GM19240 (cell line): Measurements from ENCODE around the gene EFNA3.

Source experiments
- DNase-seq: peaks from one replicate; pipeline ENCODE4 v3.0.0; 2011; ENCODE audit warnings: low spot score; ENCODE audit not compliant: insufficient read length

EFNA3 gene

DNA sequence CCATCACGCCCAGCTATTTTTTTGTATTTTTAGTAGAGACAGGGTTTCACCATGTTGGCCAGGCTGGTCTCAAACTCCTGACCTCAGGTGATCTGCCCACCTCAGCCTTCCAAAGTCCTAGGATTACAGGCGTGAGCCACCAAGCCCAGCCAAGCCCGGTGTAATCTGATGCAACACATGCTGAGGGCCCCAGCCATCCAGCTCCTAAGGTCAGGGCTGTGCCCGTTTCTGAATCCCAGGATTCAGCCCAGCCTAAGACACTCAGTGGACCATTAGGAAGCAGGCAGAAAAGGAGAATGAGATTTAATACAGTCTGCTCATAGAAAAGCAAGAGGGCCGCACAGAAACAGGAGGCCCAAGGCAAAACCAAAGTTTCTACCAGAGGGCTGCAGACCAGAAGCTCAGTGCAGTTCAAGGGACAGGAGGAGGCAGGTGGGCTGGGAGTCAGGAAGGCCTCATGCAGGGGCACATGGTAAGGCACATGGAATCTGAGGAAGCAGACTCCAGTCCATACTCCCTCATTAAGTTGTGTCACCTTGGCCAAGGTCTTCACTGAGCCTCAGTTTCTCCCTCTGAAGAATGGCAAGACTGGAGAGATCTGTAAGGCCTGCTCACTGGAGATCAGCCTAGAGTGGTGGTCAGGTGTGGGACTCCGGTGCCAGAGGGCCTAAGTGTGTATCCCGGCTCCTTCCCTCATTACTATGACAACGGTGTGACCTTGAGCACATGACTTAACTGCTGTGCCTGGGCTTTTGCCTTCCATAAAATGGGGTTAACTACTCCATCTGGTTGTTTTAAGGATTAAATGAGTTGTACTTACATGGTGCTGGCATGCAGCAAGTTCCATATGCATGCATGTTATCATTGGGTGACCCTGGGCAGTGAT, 29.9 kb upstream of the EFNA3 start:
- DNase-seq = no peak

GRCh38 chr1:155049651-155050559, 28.7 kb upstream of the EFNA3 start:
- DNase-seq = no peak

GRCh38 chr1:155050560-155051341, 27.9 kb upstream of the EFNA3 start, which contains the start of gene ADAM15:
ADAM15 (plus strand) TSS chr1:155051316; CDS start chr1:155051387, 71 bp downstream.
- peak; percentile 96 for DNase-seq

DNA sequence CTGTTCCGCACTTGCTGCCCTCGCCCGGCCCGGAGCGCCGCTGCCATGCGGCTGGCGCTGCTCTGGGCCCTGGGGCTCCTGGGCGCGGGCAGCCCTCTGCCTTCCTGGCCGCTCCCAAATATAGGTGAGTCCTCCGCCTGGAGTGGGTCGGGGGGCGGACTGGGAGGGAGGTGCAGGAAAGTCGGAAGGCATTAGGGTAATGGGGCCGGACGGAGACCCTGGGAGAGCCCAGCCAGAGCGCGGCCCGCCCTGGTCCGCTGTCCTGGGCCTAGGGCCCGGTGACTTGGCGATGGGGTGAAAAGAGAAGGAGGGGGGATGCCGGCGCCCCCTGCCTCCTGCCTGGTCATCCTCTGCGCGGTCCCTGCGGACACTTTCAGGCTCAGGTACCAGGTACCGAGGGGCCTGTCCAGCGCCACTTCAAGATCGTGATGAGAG, 27.3 kb upstream of the EFNA3 start:
- DNase-seq = no peak

DNA sequence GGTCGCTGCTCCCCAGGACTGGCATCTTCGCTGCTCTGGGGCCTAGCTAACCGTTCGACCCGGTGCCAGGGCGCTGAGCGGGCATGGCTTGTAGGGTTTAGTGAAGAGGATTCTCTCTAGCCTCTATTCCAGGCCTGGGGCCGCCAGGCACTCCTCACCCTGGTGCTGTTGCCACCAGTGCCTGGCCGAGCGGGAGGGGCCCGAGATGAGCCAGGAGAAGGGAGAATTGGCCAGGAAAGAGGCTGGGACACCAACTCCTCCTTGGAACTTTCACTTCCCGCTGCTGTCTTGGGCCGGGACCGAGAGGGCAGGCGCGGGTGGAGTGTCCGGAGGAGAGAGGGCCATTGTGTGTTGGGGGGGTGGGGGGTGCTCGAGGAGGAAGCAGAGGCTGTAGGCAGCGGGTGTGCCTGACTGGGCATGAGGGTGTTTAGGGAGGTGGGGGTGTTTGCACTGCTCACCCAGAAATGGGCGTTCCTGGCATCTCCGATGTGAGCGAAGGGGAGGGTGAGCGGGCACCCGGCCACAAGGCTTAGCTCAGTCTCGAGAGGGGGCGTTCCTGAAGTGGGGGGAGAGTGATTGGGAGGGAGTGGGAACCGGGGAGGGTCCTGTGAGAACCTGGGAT, 26.7 kb upstream of the EFNA3 start:
- DNase-seq = no peak

GRCh38 chr1:155052439-155053395, 25.9 kb upstream of the EFNA3 start:
- no peak for DNase-seq

GRCh38 chr1:155053531-155054105, 25.0 kb upstream of the EFNA3 start:
- no peak for DNase-seq

GRCh38 chr1:155057104-155057503, 21.5 kb upstream of the EFNA3 start:
- DNase-seq = no peak

DNA sequence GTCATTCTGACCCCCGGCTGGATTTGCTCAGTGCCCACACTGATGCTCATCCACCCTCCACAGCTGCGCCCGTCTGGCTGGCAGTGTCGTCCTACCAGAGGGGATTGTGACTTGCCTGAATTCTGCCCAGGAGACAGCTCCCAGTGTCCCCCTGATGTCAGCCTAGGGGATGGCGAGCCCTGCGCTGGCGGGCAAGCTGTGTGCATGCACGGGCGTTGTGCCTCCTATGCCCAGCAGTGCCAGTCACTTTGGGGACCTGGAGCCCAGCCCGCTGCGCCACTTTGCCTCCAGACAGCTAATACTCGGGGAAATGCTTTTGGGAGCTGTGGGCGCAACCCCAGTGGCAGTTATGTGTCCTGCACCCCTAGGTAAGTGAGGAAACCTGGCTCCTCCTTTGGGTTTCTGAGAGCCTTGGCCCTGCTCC, 20.8 kb upstream of the EFNA3 start:
- no peak for DNase-seq

DNA sequence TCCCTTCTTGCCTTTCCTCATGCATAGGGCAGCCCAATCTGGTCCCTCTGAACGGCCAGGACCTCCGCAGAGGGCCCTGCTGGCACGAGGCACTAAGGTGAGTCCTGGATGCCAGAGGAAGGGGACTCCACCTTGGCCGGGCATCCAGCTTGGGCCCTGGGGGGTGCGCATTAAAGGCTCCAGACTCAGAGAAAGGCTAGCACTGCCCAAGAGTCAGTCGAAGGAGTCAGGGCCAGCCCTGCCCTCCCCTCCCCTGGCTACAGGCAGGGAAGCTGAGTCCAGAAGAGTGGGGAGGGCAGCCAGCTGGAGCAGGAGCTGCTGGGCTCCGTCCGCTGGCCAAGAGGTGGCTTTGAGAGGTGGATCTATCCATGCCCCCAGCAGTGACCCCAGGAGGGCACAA, 17.9 kb upstream of the EFNA3 start:
- DNase-seq = no peak

- peak; percentile 91 for DNase-seq
Observed at GRCh38 chr1:155061381-155062150, 17.1 kb upstream of the EFNA3 start.

- no peak for DNase-seq
Observed at GRCh38 chr1:155062151-155062686, 16.4 kb upstream of the EFNA3 start.

GRCh38 chr1:155062702-155063411, 15.8 kb upstream of the EFNA3 start:
- DNase-seq = no peak

GRCh38 chr1:155063550-155064110, 15.0 kb upstream of the EFNA3 start, which contains the start of gene EFNA4:
EFNA4 (plus strand) TSS chr1:155063740; CDS start chr1:155063824, 84 bp downstream.
- no peak for DNase-seq

DNA sequence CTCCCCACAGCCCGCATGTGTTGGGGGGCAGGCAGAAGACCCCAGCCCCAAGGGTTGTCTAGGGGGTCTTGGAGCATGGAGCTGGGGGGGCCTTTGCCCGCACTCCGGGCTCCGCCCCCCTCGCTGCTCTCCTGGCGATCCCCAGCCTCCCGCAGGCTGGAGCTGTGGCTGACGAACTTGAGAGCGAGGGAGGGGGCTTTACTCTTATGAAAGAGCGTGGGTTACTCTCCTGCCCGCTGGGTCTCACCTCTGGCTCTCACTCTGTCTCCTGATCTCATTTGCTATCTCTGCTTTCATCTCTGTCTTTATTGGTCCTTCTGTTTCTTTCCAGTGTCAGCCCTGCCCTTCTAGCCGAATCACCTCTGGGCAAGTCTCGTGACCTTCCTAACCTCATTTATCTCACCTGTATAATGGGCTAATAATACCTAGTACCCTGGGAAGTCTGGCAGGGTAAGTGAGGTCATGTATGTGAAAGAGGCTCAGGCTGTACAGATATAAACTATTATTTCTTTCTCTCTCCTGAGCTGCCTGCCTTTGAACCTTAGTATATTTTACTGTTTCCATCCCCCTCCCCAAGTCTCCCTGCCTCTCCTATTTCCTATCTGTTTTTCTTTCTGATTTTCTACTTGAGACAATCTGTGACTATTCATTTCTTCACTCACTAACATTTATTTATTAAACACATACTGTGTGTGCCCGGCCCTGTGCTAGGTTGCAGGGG, 14.4 kb upstream of the EFNA3 start:
- no peak for DNase-seq

DNA sequence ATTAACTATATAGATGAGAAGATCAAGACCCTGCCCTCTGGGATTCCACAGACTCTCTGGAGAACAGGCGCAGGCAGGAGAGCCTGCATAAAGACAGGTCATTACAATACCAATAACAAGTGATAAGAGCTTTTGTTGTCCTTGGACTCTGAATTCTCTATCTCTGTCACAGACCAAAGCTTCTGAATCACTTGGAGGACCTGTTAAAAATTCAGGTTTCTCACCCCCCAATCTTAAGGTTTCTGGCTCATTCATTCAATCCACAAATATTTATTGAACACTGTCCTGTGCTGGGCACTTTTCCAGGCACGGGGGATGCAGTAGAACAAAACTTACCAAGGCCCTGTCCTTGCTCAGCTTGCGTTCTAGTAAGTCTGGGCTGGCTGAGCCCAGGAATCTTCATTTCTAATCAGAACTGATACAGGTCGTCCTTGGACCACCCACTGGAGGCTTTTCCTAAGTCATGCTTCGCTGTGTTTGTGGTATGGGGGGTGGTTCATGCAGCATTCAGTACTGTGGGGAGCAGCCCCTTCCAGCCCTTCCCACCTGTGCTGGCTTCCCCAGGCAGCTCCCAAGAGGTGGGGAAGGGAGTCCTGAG, 13.7 kb upstream of the EFNA3 start:
- DNase-seq = no peak
